Activated naive CD4-positive, alpha-beta T cell treated with anti-CD3 and anti-CD28 coated beads for 36 hours (primary cell): Measurements from ENCODE around the gene RRAS. TPM values are rescaled to one million over a fixed set of nuclear protein-coding genes. Genes with fewer than 3 reads are reported as not detected.
A peak's percentile ranks its signal among the peaks of the same experiment; 100 is the strongest.

Experiments used
- CTCF ChIA-PET: fragments of 350-600 bp; sonication (Branson Sonifier 250); formaldehyde crosslinking; loops from one replicate; lab custom pipeline; 2021; ENCODE audit warnings: antibody characterized with exemption; lab: Charles Lee
- DNase-seq: peaks from one replicate; pipeline ENCODE4 v3.0.0-alpha.2; 2020
- H3K27ac Mint-ChIP-seq: one replicate; pipeline ENCODE4 v1.8.0; 2021; ENCODE audit warnings: mild to moderate bottlenecking, mixed read lengths
- H3K27me3 Mint-ChIP-seq: one replicate; pipeline ENCODE4 v1.8.0; 2021; ENCODE audit warnings: low read depth, mixed read lengths
- H3K36me3 Mint-ChIP-seq: one replicate; pipeline ENCODE4 v1.8.0; 2021; ENCODE audit warnings: low read depth, mixed read lengths
- H3K4me1 Mint-ChIP-seq: one replicate; pipeline ENCODE4 v1.8.0; 2021; ENCODE audit warnings: low read depth, mixed read lengths
- H3K4me3 Mint-ChIP-seq: one replicate; pipeline ENCODE4 v1.8.0; 2021; ENCODE audit warnings: mild to moderate bottlenecking, moderate library complexity, mixed read lengths
- H3K9me3 Mint-ChIP-seq: one replicate; pipeline ENCODE4 v1.8.0; 2021; ENCODE audit warnings: mixed read lengths
- intact Hi-C: fragments of 100-400 bp; cut with micrococcal nuclease; formaldehyde crosslinking; loops from one replicate; pipeline ENCODE4 v1.15.1; 2023
- total RNA-seq, 2 experiments: library from RNA; stranded (reverse); gene quantifications; one replicate each; pipeline ENCODE4 v1.2.3, GENCODE V29; 2021

RRAS gene
- total RNA-seq = 1 to 10 TPM; 7.2 to 7.8 TPM

DNA sequence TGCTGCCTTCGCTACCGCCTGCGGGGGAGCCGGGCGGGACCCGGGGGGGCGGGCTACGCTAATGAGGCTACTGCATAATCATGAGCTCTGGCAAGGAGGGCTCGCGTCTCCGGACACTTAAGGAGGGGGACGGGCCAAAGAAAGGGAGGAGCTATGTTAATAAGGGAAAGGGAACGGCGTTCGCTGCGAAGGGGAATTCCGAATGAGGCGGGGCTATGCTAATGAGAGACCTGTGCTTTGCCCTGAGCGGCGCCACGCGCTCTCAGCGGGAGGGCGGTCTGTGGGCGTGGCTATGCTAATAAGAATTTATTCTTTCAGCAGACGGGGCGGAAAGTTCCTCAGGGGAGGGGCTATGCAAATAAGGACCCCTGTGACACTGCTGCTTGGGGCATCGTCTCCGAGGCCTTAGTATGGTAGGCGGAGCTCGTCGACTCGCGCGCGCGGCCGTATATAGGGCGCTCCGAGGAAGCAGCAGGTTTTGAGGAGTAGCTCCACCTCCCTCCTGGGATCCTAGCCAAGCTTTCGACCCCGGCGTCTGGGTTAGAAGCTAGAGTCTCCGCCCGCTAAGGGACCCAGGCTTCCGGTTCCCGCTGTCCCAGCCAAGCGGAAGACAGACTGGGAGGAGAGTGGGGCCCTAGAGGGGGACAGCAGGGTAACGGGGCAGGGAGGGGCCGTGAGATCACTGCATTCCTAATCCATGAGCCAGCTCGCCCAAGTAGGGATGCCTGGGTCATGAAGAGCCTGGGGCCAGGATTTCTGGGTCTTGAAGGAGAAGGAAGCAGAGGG, at the start of gene RRAS:
RRAS (minus strand) TSS at position 31 of the 786 bp plus-strand sequence. CDS start 45 bp downstream, outside the sequence.
- peaks cover 43% of the 10 kb centered on the region for H3K4me1 Mint-ChIP-seq
- CTCF ChIA-PET = interaction anchor here (0.6 to 1.8 kb wide), 7 partner anchors 9 to 229 kb away, joined by 3 to 5 read pairs (median 3); no protein-coding TSS in a partner anchor
- H3K4me3 Mint-ChIP-seq = peak within 1 kb of the TSS; percentile 99
- H3K27ac Mint-ChIP-seq = peak within 1 kb of the TSS; percentile 99
- intact Hi-C loops = loop anchor here (1.0 to 2.0 kb wide), 13 partner anchors 25 to 744 kb away; partner anchors contain the start of genes ALDH16A1, BCL2L12, FTL and IRF3
- H3K36me3 Mint-ChIP-seq = peaks cover 5% of the 10 kb centered on the region
- DNase-seq = peak; percentile 100
- H3K27me3 Mint-ChIP-seq = no peaks in the 10 kb centered on the region
- H3K9me3 Mint-ChIP-seq = no peaks in the 10 kb centered on the region

DNA sequence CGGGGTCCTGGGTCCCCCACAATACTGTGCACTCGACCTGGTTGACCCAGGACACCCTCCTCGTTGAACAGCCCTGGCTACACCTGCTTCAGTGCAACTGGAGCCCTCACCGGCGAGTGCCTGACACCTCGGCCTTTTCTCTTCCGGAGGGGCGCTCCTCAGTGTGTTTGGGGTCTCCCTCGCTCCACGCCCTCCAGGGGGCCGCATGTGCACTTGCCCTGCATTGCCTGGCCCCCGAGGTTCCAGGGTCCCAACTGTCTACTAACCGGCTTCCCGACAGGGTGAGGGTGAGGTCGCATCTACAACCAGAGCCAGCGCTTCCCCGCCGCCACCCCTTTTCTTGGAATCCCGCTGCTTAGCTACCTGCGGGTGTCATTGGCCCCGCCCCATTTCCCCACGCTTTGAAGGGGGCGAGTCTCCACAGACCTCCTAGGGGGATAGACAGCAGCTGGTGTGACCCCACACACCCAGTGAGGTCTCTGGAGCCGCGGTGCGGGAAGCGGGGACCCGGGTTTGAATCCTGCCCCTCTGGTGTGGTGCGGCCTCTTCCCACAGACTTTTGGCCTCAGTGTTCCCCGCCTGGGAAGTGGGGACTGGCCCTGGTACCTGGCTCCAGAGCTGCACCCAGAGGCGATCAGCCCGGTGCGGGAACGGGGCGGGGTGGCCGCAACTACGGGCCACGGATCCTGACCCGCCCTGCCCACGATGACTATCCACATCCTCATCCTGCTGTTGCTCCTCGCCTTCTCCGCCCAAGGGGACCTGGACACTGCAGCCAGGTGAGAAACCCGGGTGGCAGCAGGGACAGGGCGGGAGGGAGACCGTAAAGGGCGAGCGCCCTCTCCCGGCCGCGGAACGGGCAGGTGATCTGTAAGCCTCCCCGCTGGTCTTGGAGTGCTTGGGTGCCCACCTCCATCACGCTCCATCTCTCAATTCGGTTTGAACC, 49.5 kb upstream of the RRAS start, which contains the start of gene ADM5:
ADM5 (plus strand) TSS at position 462 of the 946 bp plus-strand sequence; CDS start at position 706, 244 bp downstream.
- peak within 1 kb of the TSS; percentile 70 for H3K4me3 Mint-ChIP-seq
- no peak within 1 kb of the TSS for H3K27ac Mint-ChIP-seq
- peaks cover 31% of the 10 kb centered on the region for H3K4me1 Mint-ChIP-seq
- CTCF ChIA-PET = interaction anchor here (0.6 to 1.0 kb wide), 3 partner anchors 10 to 306 kb away, joined by 3 read pairs; partner anchors contain the start of gene PRMT1
- no peaks in the 10 kb centered on the region for H3K9me3 Mint-ChIP-seq
- DNase-seq = peak; percentile 56
- peaks cover 13% of the 10 kb centered on the region for H3K27me3 Mint-ChIP-seq
- intact Hi-C loops = no loop called here
- H3K36me3 Mint-ChIP-seq = peaks cover 17% of the 10 kb centered on the region

DNA sequence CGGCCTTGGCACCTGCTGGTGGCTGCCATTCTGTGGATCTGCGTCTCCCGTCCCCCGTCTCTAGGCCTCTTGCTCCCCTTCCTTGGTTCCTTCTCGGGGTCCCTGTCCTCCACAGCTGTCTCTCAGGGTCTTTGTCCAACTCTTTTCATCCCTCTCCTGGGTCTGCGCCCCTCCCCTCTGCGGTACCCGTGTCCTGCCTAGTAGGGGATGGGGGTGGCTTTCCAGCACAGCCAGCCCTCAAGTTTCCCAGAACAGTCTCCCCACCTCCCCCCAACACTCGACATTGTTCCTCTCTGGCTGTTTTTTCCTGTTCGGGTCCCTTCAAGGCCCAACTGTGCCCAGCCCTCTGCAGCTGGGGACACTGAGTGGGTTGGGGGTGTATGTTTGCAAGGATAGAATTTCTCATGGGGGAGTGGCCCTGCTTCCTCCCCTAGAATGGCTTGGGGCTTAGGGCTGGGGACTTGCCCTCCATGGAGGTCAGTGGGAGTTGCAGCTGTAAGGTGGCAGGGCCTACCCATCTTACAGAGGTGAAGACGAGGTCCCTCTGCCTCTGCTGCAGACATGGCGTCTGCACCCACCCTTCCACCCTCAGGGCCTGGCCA, 48.7 kb upstream of the RRAS start:
- H3K27me3 Mint-ChIP-seq = peaks cover 13% of the 10 kb centered on the region
- H3K27ac Mint-ChIP-seq = no peak overlapping the region
- intact Hi-C loops = no loop called here
- H3K36me3 Mint-ChIP-seq = peaks cover 25% of the 10 kb centered on the region
- H3K4me1 Mint-ChIP-seq = peaks cover 31% of the 10 kb centered on the region
- DNase-seq = no peak
- CTCF ChIA-PET = interaction anchor here (0.7 to 1.0 kb wide), 2 partner anchors 9 to 11 kb away, joined by 3 read pairs; partner anchors contain the start of gene PRMT1
- no peaks in the 10 kb centered on the region for H3K9me3 Mint-ChIP-seq
- no peak overlapping the region for H3K4me3 Mint-ChIP-seq

DNA sequence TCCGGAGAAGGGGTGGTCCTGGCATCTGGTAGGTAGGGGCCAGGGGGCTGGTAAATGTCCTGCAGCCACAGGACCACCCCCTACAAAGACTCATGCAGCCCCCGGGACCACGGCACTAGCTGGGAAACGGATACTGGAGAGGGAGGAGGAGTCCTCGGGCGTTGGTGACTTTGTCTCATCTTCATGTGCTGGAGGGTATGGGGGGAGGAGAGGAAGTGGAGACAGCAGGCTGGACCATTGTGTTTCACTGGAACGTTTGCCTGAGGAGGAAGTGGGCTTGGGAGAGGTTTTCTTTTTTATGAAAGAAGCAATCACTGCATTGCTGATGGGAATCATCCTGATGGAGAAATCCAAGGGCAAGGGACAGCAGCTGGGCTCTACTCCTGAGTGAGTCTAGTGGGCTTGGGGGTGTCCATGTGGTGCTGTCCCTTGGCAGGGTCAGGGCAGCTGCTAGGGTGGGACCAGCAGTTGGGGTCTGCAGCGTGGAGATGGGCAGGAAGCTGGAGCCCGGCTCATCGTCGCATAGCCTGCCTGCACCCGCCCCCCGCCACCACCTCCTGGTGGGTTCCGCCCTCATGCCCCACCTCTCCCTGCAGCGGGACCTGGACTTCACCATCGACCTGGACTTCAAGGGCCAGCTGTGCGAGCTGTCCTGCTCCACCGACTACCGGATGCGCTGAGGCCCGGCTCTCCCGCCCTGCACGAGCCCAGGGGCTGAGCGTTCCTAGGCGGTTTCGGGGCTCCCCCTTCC, 47.8 kb upstream of the RRAS start:
- intact Hi-C loops = no loop called here
- CTCF ChIA-PET = interaction anchor here (0.8 kb wide), 1 partner anchor 30 kb away, joined by 3 read pairs; no protein-coding TSS in a partner anchor
- Mint-ChIP-seq H3K4me3 (no peak overlapping the region), H3K27me3 (peaks cover 13% of the 10 kb centered on the region), H3K36me3 (peaks cover 29% of the 10 kb centered on the region), H3K9me3 (no peaks in the 10 kb centered on the region), H3K27ac (no peak overlapping the region), H3K4me1 (peaks cover 31% of the 10 kb centered on the region)
- no peak for DNase-seq

DNA sequence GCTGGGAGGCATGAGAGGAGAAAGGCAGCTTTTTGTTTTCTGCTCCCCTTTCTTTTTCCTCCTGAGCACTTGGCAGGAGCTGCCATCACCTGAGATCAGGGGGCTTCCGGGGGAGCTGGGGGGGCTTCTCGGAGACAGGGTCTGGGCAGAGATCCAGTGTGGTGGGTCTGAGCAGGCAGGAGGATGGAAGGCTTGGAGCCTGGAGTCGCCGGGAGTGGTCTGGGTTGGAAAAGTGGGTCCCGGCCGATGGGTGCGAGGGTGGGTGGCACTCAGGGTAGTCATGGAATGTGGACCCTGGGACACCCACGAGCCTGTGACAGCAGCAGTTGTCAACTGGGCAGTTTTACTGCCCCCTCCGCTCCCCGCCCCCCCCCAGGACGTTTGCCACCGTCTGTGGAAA, 47.2 kb upstream of the RRAS start:
- intact Hi-C loops = no loop called here
- Mint-ChIP-seq H3K36me3 (peaks cover 34% of the 10 kb centered on the region), H3K27ac (no peak overlapping the region), H3K27me3 (peaks cover 9% of the 10 kb centered on the region), H3K4me3 (no peak overlapping the region), H3K9me3 (no peaks in the 10 kb centered on the region), H3K4me1 (peaks cover 33% of the 10 kb centered on the region)
- CTCF ChIA-PET = no interaction called here
- DNase-seq = no peak

DNA sequence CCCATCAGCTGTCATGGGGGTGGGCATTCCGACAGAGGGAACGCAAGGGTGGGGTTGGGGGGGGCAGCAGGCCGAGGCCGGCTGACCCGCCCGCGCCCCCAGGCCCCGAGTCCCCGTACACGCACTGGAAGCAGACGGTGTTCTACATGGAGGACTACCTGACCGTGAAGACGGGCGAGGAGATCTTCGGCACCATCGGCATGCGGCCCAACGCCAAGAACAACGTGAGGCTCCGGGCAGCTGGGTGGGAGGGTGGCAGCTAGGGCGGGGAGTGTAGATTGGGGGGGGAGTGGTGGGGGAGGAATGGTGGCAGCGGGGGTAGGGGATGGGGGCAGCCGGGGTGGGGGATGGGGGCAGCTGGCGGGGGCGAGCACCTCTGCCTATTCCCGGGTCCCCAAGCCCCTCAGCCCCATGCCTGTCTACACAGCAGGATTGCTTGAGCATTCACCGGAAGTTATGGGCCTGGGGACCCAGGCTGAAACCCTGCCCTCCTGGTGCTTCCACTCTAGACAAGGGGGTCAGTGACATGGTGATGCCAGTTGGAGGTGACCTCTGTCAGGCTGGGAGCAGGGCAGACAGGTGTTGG, 46.7 kb upstream of the RRAS start:
- Mint-ChIP-seq H3K36me3 (peaks cover 35% of the 10 kb centered on the region), H3K27me3 (peaks cover 9% of the 10 kb centered on the region), H3K4me1 (peaks cover 38% of the 10 kb centered on the region), H3K9me3 (no peaks in the 10 kb centered on the region), H3K4me3 (no peak overlapping the region), H3K27ac (no peak overlapping the region)
- intact Hi-C loops = no loop called here
- CTCF ChIA-PET = no interaction called here
- no peak for DNase-seq

DNA sequence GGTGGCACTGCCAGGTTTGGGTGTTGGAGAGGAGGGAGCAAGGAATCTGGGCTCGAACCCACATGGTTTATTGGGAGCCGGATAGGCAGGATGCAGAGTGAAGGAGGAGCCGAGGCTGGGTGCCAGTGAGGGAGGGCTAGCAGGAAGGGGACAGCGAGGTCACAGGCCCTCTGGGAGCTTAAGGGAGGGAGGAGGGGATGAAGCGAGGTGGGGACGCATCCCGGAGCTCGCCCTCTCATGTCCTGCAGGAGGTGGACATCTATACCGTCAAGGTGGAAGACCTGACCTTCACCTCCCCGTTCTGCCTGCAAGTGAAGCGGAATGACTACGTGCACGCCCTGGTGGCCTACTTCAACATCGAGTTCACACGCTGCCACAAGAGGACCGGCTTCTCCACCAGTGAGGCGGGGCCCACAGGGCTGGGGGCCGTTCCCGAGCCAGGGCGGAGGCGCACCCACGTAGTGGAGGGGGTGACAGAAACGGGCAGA, 45.9 kb upstream of the RRAS start:
- CTCF ChIA-PET = interaction anchor here (1.0 kb wide), 1 partner anchor 13 kb away, joined by 3 read pairs; no protein-coding TSS in a partner anchor
- Mint-ChIP-seq H3K4me3 (no peak overlapping the region), H3K27me3 (peaks cover 7% of the 10 kb centered on the region), H3K27ac (no peak overlapping the region), H3K9me3 (no peaks in the 10 kb centered on the region), H3K4me1 (peaks cover 33% of the 10 kb centered on the region), H3K36me3 (peaks cover 38% of the 10 kb centered on the region)
- intact Hi-C loops = no loop called here
- no peak for DNase-seq

DNA sequence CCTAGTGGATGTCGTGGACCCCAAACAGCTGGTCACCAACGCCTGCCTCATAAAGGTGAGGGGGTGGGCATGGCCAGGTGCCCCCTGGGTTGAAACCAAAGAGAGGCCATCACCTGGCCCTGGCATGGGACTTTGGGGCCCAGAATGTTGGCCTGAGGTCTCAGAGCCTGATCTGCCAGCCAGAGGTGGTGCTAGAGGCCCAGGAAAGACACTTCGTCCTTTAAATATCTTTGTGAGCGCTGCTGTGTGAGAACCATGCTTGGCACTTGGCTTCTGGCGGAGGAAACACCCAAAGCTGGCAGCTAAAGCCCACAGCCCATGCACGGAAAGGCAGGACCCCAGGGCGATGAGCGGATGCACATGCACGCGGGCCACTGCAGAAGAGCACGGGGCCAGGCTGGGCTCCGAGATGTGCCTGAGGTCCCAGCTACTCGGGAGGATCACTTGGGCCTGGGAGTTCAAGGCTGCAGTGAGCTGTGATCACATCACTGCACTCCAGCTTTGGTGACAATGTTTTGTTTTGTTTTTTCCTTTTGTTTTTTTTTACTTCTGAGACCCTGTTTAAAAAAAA, 45.1 kb upstream of the RRAS start:
- intact Hi-C loops = no loop called here
- DNase-seq = no peak
- Mint-ChIP-seq H3K27ac (no peak overlapping the region), H3K9me3 (no peaks in the 10 kb centered on the region), H3K27me3 (no peaks in the 10 kb centered on the region), H3K4me1 (peaks cover 32% of the 10 kb centered on the region), H3K4me3 (no peak overlapping the region), H3K36me3 (peaks cover 37% of the 10 kb centered on the region)
- CTCF ChIA-PET = interaction anchor here (1.0 kb wide), 1 partner anchor 13 kb away, joined by 3 read pairs; no protein-coding TSS in a partner anchor

DNA sequence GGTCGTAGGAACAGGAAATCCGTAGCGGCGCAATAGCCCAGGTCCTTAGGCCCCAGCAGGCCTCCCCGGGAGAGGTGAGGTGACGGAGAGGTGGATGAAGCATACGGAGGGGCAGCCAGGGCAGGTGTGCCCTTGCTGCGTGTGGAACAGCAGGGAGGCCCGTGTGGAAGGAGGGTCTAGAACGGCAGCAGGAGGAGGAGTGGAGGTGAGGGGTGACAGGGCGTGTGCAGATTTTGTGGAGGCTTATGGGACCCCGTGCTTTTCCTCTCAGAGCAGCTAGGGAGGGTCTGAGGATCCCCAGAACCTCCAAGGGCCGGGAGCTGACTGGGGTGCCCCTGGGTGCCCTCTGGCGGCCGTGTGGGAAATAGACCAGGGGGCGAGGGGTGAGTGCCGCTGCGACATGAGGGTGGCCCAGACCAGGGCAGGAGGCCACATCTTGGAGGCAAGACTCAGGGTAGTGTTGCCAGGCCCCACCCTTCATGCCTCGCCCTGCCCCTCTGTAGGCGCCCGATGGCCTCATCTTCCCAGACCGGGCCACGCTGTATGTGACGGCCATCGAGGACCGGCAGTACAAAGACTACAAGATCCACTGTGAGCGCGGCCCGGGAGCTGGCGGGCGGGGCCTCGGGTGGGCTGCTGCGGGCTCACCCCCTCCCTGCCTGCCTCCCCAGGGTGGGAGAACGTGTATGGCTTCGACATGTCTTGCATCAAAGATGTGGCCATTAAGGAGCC, 44.5 kb upstream of the RRAS start:
- DNase-seq = no peak
- Mint-ChIP-seq H3K4me1 (peaks cover 34% of the 10 kb centered on the region), H3K9me3 (no peaks in the 10 kb centered on the region), H3K27ac (no peak overlapping the region), H3K27me3 (no peaks in the 10 kb centered on the region), H3K4me3 (no peak overlapping the region), H3K36me3 (peaks cover 35% of the 10 kb centered on the region)
- CTCF ChIA-PET = interaction anchor here (1.1 kb wide), 1 partner anchor 138 kb away, joined by 4 read pairs; no protein-coding TSS in a partner anchor
- intact Hi-C loops = no loop called here

DNA sequence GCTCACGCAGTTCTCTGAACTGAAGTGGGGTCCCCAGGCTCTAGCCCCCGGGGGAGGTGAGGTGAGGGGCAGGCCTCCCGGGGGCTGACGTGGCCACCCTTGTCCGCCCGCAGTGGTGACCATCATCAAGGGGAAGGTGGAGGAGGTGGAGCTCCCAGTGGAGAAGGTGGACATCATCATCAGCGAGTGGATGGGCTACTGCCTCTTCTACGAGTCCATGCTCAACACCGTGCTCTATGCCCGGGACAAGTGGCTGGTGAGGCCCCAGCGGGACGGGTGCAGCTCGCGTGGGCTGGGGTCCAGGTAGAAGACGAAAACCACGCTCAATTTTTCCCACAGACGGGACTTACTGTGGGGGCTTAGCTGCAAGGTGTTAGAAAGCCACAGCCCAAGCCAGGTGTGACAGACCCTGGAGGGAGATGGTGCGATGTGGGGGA, 43.9 kb upstream of the RRAS start:
- CTCF ChIA-PET = interaction anchor here (1.1 kb wide), 1 partner anchor 137 kb away, joined by 4 read pairs; no protein-coding TSS in a partner anchor
- intact Hi-C loops = no loop called here
- Mint-ChIP-seq H3K9me3 (no peaks in the 10 kb centered on the region), H3K4me1 (peaks cover 36% of the 10 kb centered on the region), H3K27ac (no peak overlapping the region), H3K36me3 (peaks cover 35% of the 10 kb centered on the region), H3K27me3 (no peaks in the 10 kb centered on the region), H3K4me3 (no peak overlapping the region)
- no peak for DNase-seq
